Left ventricle myocardium inferior (tissue), 1 donor: ENCODE results near the gene SAMMSON. TPM values are rescaled to one million over a fixed set of nuclear protein-coding genes. Genes with fewer than 3 reads are reported as not detected.

Experiments
- DNase-seq: peaks from one replicate; pipeline ENCODE4 v3.0.0-alpha.2; 2020
- H3K27ac ChIP-seq: fragments of 200-600 bp; replicated peaks from 2 replicates; pipeline ENCODE4 v1.8.0; 2021
- H3K27me3 ChIP-seq: fragments of 200-600 bp; 2 replicates; pipeline ENCODE4 v1.8.0; 2021; ENCODE audit warnings: low read depth
- H3K36me3 ChIP-seq: fragments of 200-600 bp; 2 replicates; pipeline ENCODE4 v1.8.0; 2021
- H3K4me1 ChIP-seq: fragments of 200-600 bp; 2 replicates; pipeline ENCODE4 v1.8.0; 2021
- H3K4me3 ChIP-seq: fragments of 200-600 bp; 2 replicates; pipeline ENCODE4 v1.8.0; 2021; ENCODE audit warnings: mild to moderate bottlenecking, moderate library complexity
- H3K9me3 ChIP-seq: fragments of 200-600 bp; replicated peaks from 2 replicates; pipeline ENCODE4 v1.8.0; 2021
- intact Hi-C: fragments of 100-400 bp; cut with micrococcal nuclease; formaldehyde crosslinking; loops from one replicate; pipeline ENCODE4 v1.11.0; 2022
- total RNA-seq: library from RNA; stranded (reverse); fragmentation: NEBNext Ultra II Directional; extraction: Animal tissue kit (Norgen Biotek cat#: 25700); gene quantifications from one replicate; pipeline ENCODE4 v1.2.1, GENCODE V29; 2021
- TF ChIP-seq, protein P1 (sequence below): fragments of 200-600 bp; IDR thresholded peaks from 2 replicates; pipeline ENCODE4 v1.8.0; 2021; ENCODE audit warnings: antibody characterized with exemption, mild to moderate bottlenecking, borderline replicate concordance
- donor health status: DM: no; HTN: yes; CAD: no; lungs with severe emphysema.

SAMMSON gene
- total RNA-seq, 1 donor from 2014 or later, result not detected

DNA sequence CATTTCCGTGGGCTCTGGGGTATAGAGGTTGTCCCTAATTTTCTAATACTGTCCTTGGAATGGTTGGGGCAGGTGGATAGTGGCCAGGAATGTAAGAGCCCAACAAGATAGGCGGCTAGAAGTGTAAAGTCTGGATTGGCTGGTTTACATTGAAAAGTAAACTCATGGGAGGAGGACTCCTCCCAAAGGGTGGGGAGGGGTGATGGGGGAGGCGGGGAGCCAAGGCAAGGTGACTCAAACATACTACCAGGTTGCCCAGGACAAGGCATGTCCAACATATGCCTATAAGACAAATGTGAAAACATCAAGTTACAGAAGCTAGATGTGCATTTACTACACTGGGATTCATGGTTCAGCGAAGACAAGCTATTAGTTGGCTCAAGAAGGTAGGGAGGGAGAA is 14.3 kb upstream of the SAMMSON start:
- no peaks in the 10 kb centered on the region for H3K27me3 ChIP-seq
- TF ChIP-seq, protein P1, sequence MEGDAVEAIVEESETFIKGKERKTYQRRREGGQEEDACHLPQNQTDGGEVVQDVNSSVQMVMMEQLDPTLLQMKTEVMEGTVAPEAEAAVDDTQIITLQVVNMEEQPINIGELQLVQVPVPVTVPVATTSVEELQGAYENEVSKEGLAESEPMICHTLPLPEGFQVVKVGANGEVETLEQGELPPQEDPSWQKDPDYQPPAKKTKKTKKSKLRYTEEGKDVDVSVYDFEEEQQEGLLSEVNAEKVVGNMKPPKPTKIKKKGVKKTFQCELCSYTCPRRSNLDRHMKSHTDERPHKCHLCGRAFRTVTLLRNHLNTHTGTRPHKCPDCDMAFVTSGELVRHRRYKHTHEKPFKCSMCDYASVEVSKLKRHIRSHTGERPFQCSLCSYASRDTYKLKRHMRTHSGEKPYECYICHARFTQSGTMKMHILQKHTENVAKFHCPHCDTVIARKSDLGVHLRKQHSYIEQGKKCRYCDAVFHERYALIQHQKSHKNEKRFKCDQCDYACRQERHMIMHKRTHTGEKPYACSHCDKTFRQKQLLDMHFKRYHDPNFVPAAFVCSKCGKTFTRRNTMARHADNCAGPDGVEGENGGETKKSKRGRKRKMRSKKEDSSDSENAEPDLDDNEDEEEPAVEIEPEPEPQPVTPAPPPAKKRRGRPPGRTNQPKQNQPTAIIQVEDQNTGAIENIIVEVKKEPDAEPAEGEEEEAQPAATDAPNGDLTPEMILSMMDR, result no peak
- intact Hi-C loops, result no loop called here
- no peak for DNase-seq
- H3K4me3 ChIP-seq, result no peak overlapping the region
- no peaks in the 10 kb centered on the region for H3K9me3 ChIP-seq
- no peaks in the 10 kb centered on the region for H3K4me1 ChIP-seq
- no peaks in the 10 kb centered on the region for H3K36me3 ChIP-seq
- H3K27ac ChIP-seq, result no peak overlapping the region

DNA sequence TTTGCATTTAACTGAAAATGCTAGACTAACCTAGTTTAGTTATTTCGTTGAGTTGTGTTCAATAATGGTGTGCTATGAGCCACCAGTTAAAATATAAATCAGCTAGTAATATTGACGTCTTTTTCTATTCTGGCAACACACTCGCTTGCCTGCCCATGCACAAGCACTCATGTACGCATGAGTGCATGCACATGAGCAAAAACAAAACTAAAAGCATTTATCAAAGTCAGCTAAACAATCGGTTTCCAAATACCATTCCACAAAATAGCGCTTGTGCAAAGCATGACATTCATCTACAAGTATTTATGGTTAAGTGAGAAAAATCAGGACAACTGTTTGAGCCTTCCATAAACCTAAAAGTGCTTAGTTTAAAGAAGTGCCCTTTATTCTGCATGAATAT is 13.1 kb upstream of the SAMMSON start:
- Histone ChIP-seq H3K4me3 (no peak overlapping the region), H3K9me3 (no peaks in the 10 kb centered on the region), H3K27ac (no peak overlapping the region), H3K27me3 (no peaks in the 10 kb centered on the region), H3K4me1 (no peaks in the 10 kb centered on the region), H3K36me3 (no peaks in the 10 kb centered on the region)
- DNase-seq, result no peak
- TF ChIP-seq, protein P1, result no peak
- intact Hi-C loops, result no loop called here

DNA sequence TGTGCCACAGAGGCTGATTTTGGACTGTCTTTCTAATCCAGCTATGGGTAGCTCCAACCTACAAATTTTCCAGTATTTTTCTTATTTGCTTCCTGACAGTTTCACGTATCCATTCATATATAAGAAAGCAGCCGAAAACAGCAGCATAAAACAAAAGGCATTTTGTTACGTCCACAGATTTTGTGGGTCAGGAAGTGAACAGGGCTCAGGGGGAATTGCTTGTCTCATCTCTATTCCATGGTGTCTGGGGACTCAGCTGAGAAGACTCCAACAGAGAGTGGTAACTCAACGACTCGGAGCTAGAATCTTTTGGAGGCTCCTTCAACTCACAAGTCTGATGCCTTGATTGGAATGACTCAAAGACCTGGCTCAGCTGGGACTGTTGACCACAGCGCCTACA is 11.7 kb upstream of the SAMMSON start:
- no peaks in the 10 kb centered on the region for H3K36me3 ChIP-seq

DNA sequence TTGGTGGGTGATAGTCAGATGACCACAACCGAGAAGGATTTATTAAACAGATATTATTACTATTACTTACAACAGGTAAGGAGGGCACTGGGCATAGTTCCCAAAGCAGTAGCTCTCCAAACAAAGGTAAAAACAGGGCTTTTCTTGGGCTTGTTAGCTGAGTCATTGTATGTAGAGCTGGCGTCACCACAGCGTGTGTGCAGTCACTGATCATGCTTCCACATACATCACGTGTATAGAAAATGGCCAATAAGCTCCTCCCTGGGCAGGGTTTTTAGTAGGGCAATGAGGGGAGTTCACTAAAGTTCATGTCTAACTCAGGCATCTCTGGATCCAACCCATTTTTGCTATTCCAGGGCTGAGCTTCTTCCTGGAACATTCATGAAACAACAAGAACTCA is 5.8 kb upstream of the SAMMSON start:
- Histone ChIP-seq H3K4me1 (no peaks in the 10 kb centered on the region), H3K27me3 (no peaks in the 10 kb centered on the region), H3K27ac (no peak overlapping the region), H3K4me3 (no peak overlapping the region), H3K9me3 (no peaks in the 10 kb centered on the region), H3K36me3 (no peaks in the 10 kb centered on the region)
- intact Hi-C loops, result no loop called here
- no peak for DNase-seq
- TF ChIP-seq, protein P1, result no peak

More for the DNA sequence above, 11.7 kb upstream of the SAMMSON start:
- Histone ChIP-seq H3K27ac (no peak overlapping the region), H3K9me3 (no peaks in the 10 kb centered on the region), H3K4me1 (no peaks in the 10 kb centered on the region), H3K4me3 (no peak overlapping the region), H3K27me3 (no peaks in the 10 kb centered on the region)
- DNase-seq, result no peak
- TF ChIP-seq, protein P1, result no peak
- intact Hi-C loops, result no loop called here

DNA sequence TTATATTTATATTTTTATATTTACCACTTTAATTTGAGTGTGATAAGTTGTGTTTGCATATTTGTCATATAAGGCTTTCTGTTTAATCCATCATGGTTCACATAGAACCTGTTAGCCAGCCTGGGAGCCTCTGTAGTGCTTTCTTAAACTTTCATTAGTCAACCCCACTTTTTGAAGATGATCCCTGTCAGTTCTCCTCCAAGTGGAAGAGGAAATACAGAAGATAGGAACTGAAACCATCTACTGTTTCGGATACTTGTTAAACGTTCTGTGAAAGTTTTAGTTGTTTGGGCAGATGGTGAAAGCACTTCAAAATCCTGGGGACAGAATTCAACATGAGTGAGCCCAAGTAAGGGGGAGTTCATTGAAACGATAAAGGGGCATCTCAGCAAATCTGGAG is 4.6 kb upstream of the SAMMSON start:
- Histone ChIP-seq H3K9me3 (no peaks in the 10 kb centered on the region), H3K27me3 (no peaks in the 10 kb centered on the region), H3K36me3 (no peaks in the 10 kb centered on the region), H3K27ac (no peak overlapping the region), H3K4me1 (no peaks in the 10 kb centered on the region), H3K4me3 (no peak overlapping the region)
- no peak for DNase-seq
- TF ChIP-seq, protein P1, result no peak
- intact Hi-C loops, result no loop called here

DNA sequence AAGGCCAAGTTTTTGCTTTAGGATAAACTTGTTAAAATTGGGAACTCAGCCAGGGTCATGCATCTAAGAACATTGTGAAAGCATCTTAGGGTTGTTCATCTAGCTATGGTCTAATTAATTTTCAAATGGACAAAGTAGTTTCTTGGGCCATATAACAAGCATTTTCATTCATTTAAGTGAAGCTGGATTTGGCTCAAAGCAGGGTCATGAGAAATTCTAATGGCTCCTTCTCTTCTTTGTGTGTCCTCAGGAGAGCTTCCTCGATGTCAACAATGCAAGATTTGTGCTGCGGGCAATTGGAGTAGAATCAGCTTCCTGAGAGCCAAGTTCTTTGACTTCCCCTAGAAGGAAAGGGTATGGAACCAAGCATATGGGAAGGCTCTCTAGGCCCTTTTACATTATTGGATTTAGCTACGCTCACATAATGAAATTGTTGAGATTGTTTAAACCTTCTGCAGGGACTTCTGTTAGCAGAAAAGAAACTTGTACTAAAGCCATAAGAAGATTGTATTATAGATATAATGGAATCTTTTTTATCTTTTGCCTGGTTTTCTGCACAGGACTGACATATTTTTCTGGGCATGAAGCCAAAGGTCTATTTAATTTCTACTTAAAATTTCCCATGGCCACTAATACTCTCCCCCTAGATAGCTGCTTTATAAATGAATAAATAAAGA is 1.8 kb upstream of the SAMMSON start:
- Histone ChIP-seq H3K36me3 (no peaks in the 10 kb centered on the region), H3K4me3 (no peak overlapping the region), H3K9me3 (peaks cover 1% of the 10 kb centered on the region), H3K27ac (no peak overlapping the region), H3K4me1 (no peaks in the 10 kb centered on the region), H3K27me3 (no peaks in the 10 kb centered on the region)
- TF ChIP-seq, protein P1, result no peak
- intact Hi-C loops, result no loop called here
- DNase-seq, result no peak
